GM12878 (cell line): Measurements from ENCODE around the gene ZNF512B. TPM values are rescaled to one million over a fixed set of nuclear protein-coding genes. Genes with fewer than 3 reads are reported as not detected.

ENCODE experiments used
- ATAC-seq: fragments of 200-7000 bp; cut with Tn5 transposase; 3 replicates; pipeline ENCODE4 v1.9.1; 2020; ENCODE audit warnings: mild to moderate bottlenecking, moderate library complexity
- BruUV-seq: library from RNA; stranded (reverse); fragments of 400-500 nt; replicated peaks from 2 replicates; lab custom pipeline; 2021; lab: Mats Ljungman, UMichigan
- CTCF ChIA-PET: fragments of 300-600 bp; sonication (Branson Sonifier 250); formaldehyde crosslinking; extraction: SDS; loops from one replicate; lab custom pipeline; 2021; ENCODE audit warnings: inconsistent platforms; lab: Yijun Ruan, JAX
- POLR2A ChIA-PET: fragments of 350-600 bp; formaldehyde crosslinking; extraction: SDS; loops from one replicate; lab custom pipeline; 2021; ENCODE audit warnings: inconsistent platforms; lab: Charles Lee
- RAD21 ChIA-PET: fragments of 300-600 bp; sonication (Branson Sonifier 250); formaldehyde crosslinking; loops from one replicate; lab custom pipeline; 2023; ENCODE audit warnings: antibody characterized with exemption; ENCODE audit not compliant: unreplicated experiment; lab: Charles Lee
- SMC1A ChIA-PET: fragments of 300-600 bp; sonication (Branson Sonifier 250); formaldehyde crosslinking; loops from one replicate; lab custom pipeline; 2023; ENCODE audit not compliant: unreplicated experiment, uncharacterized antibody; lab: Charles Lee
- DNase-seq: peaks from one replicate; pipeline ENCODE4 v3.0.0-alpha.2; 2011; ENCODE audit warnings: low read depth, low spot score
- FAIRE-seq: peaks from 3 replicates; lab custom pipeline; 2011; peaks lifted over from hg19 to GRCh38; lab: Jason Lieb, UNC
- H2AFZ ChIP-seq: 2 replicates; pipeline ENCODE4 v1.6.0; 2011; ENCODE audit warnings: low read depth, low read length, control low read depth; ENCODE audit not compliant: control insufficient read depth
- H3K27ac ChIP-seq: 2 replicates; pipeline ENCODE4 v1.5.1; 2011; ENCODE audit warnings: control low read depth; ENCODE audit not compliant: control insufficient read depth, insufficient read depth
- H3K27me3 ChIP-seq, 2 experiments: replicated peaks in 1 of 2; 2 replicates each; pipeline versions ENCODE4 v1.6.0 to v1.6.1; 2011; ENCODE audit warnings: low read length in 1 of 2; ENCODE audit not compliant: control insufficient read depth in 2 of 2, insufficient read depth in 2 of 2
- H3K36me3 ChIP-seq, 2 experiments: 2 replicates each; pipeline ENCODE4 v1.5.1; 2011; ENCODE audit warnings: low read length in 1 of 2; ENCODE audit not compliant: control insufficient read depth in 2 of 2, insufficient read depth in 2 of 2
- H3K4me1 ChIP-seq: 2 replicates; pipeline ENCODE4 v1.6.1; 2011; ENCODE audit warnings: mild to moderate bottlenecking, low read length, moderate library complexity, mixed read lengths; ENCODE audit not compliant: control insufficient read depth, insufficient read depth
- H3K4me2 ChIP-seq: 2 replicates; pipeline ENCODE4 v1.6.0; 2011; ENCODE audit warnings: control low read depth; ENCODE audit not compliant: control insufficient read depth, insufficient read depth
- H3K4me3 ChIP-seq: fragments of 200-600 bp; sonication (generic); 2 replicates; pipeline ENCODE4 v1.5.1; 2016
- H3K79me2 ChIP-seq: 2 replicates; pipeline ENCODE4 v1.6.0; 2011; ENCODE audit warnings: low read length; ENCODE audit not compliant: control insufficient read depth, insufficient read depth
- H3K9ac ChIP-seq: 2 replicates; pipeline ENCODE4 v1.8.0; 2011; ENCODE audit warnings: low read length, control low read depth, mixed read lengths; ENCODE audit not compliant: control insufficient read depth, insufficient read depth
- H3K9me3 ChIP-seq: replicated peaks from 3 replicates; pipeline ENCODE4 v1.5.1; 2011; ENCODE audit warnings: mild to moderate bottlenecking, low read length; ENCODE audit not compliant: control insufficient read depth, insufficient read depth
- H4K20me1 ChIP-seq: 2 replicates; pipeline ENCODE4 v1.6.0; 2011; ENCODE audit not compliant: control insufficient read depth, insufficient read depth
- BHLHE40 ChIP-seq, 2 experiments: fragments of 450-650 bp in 1 of 2; IDR thresholded peaks; 2 replicates each; pipeline ENCODE4 v1.6.1; 2011 to 2017; ENCODE audit warnings: low read depth in 2 of 2, borderline replicate concordance in 1 of 2, improper control_type of control experiment in 1 of 2, low read length in 1 of 2, mild to moderate bottlenecking in 1 of 2
- FOS ChIP-seq: IDR thresholded peaks from 3 replicates; pipeline ENCODE4 v1.6.1; 2011; ENCODE audit warnings: borderline replicate concordance; ENCODE audit not compliant: insufficient read length; ENCODE audit errors: extremely low read depth
- MEF2A ChIP-seq: IDR thresholded peaks from 2 replicates; pipeline ENCODE4 v1.6.1; 2011; ENCODE audit warnings: low read depth, mild to moderate bottlenecking, low read length, moderate library complexity; ENCODE audit not compliant: insufficient read depth
- MXI1 ChIP-seq: fragments of 150-350 bp; IDR thresholded peaks from 2 replicates; pipeline ENCODE4 v1.6.1; 2011; ENCODE audit warnings: low read depth, mild to moderate bottlenecking, inconsistent platforms, low read length, improper control_type of control experiment
- NR2C1 ChIP-seq: fragments of 450-650 bp; IDR thresholded peaks from 2 replicates; pipeline ENCODE4 v1.6.1; 2017; ENCODE audit warnings: antibody characterized with exemption, mild to moderate bottlenecking, moderate library complexity
- POLR2AphosphoS5 ChIP-seq: IDR thresholded peaks from 2 replicates; pipeline ENCODE4 v1.6.1; 2011; ENCODE audit warnings: mild to moderate bottlenecking, low read length, inconsistent platforms
- SMAD5 ChIP-seq: IDR thresholded peaks from 2 replicates; pipeline ENCODE4 v1.6.1; 2016; ENCODE audit warnings: antibody characterized with exemption, low read depth
- SRF ChIP-seq, 2 experiments: IDR thresholded peaks; 2 replicates each; pipeline ENCODE4 v1.6.1; 2011; ENCODE audit warnings: low read depth in 2 of 2, low read length in 2 of 2, mild to moderate bottlenecking in 1 of 2, moderate library complexity in 1 of 2
- ZNF622 ChIP-seq: fragments of 450-650 bp; IDR thresholded peaks from 2 replicates; pipeline ENCODE4 v1.6.1; 2017; ENCODE audit warnings: mild to moderate bottlenecking, inconsistent platforms
- WGBS: methylation state at CpG from one replicate; pipeline ENCODE4 v1.1.6; 2016; ENCODE audit warnings: low lambda C conversion rate; ENCODE audit not compliant: insufficient replicate concordance, insufficient coverage; ENCODE audit errors: missing lambda C conversion rate; 5-methylcytosine and 5-hydroxymethylcytosine counted together
- in situ Hi-C: fragments of 300-500 bp; cut with MboI; formaldehyde crosslinking; loops from 9 replicates; pipeline ENCODE4 v1.14.3; 2018; ENCODE audit warnings: mixed read lengths
- intact Hi-C: fragments of 100-400 bp; cut with micrococcal nuclease; formaldehyde crosslinking; loops from one replicate; pipeline ENCODE4 v1.14.2; 2022; ENCODE audit not compliant: unreplicated experiment
- polyA plus RNA-seq, 11 experiments: library from polyadenylated mRNA; depleted of rRNA in 4 of 11; unstranded in 6 of 11; stranded (reverse) in 5 of 11; fragments of >200 nt; fragmentation: Nextera tagmentation in 4 of 11; fragmentation: Illumina TruSeq in 1 of 11; extraction: Ambion mirVana in 4 of 11; extraction: Trizol in 1 of 11; gene quantifications; 1 replicate in 1 of 11; 2 replicates in 10 of 11; pipeline versions ENCODE4 v1.2.1 to v1.2.3, GENCODE V29; 2011 to 2016; ENCODE audit warnings: inconsistent platforms in 2 of 11, missing spikeins in 2 of 11, low read depth in 1 of 11
- total RNA-seq, 4 experiments: library from RNA; depleted of rRNA in 3 of 4; stranded (reverse); fragments of >200 nt in 3 of 4; fragmentation: Illumina TruSeq in 1 of 4; extraction: Trizol in 1 of 4; gene quantifications; 2 replicates each; pipeline versions ENCODE4 v1.2.1 to v1.2.3, GENCODE V29; 2013 to 2021
- TF ChIP-seq, protein P1 (sequence below): fragments of 450-650 bp; IDR thresholded peaks from 2 replicates; pipeline ENCODE4 v1.6.1; 2018; ENCODE audit warnings: mild to moderate bottlenecking, low read depth, moderate library complexity; ENCODE audit not compliant: partially characterized antibody

ZNF512B gene
- total and polyA plus RNA-seq, 10 of the 15 experiments (the other 5 are each of a cell fraction or from before 2014, with no cell fraction given): 0.06 to 23.9 (median 4.0) TPM

DNA sequence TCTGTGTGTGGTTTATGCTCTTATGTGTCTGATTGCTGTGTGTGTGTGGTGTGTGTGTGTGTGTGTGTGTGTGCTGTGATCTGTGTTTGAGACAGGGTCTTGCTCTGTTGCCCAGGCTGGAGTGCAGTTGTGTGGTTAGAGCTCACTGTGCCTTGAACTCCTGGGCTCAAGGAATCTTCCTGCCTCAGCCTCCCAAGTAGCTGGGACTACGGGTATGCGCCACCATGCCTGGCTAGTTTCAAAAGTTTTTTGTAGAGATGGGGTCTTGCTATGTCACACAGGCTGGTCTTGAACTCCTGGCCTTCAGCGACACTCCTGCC, 3.4 kb upstream of the ZNF512B start:
- Histone ChIP-seq H3K79me2 (peaks cover 24% of the 10 kb centered on the region), H3K27me3 (no peaks in the 10 kb centered on the region), H2AFZ (no peak overlapping the region), H3K4me1 (peaks cover 22% of the 10 kb centered on the region), H3K27ac (no peak overlapping the region), H3K9me3 (no peaks in the 10 kb centered on the region), H3K4me2 (no peak overlapping the region), H4K20me1 (no peaks in the 10 kb centered on the region), H3K9ac (no peak overlapping the region), H3K36me3 (peaks cover 8 to 15% of the 10 kb centered on the region in 2 experiments; a peak in 3 of 4 replicates), H3K4me3 (no peak overlapping the region)
- POLR2A ChIA-PET: no interaction called here
- intact Hi-C loops (loop anchor here (2.0 to 5.0 kb wide), 2 partner anchors 16 to 436 kb away; partner anchors contain the start of genes PTK6 and UCKL1), in situ Hi-C loops (no loop called here)
- CTCF ChIA-PET: interaction anchor here (0.6 to 3.2 kb wide), 7 partner anchors 10 to 434 kb away, joined by 3 to 12 read pairs (median 4); partner anchors contain the start of genes TPD52L2 and UCKL1
- ATAC-seq (no peak), DNase-seq (no peak), FAIRE-seq (no peak)
- RAD21 ChIA-PET: interaction anchor here (0.7 to 1.8 kb wide), 5 partner anchors 16 to 436 kb away, joined by 3 to 8 read pairs (median 5); partner anchors contain the start of genes PTK6 and TPD52L2
- TF ChIP-seq MXI1 (no peak), POLR2AphosphoS5 (0 out of 2 replicates have a peak, but pooled peaks have one; percentile 2), MEF2A (no peak), NR2C1 (no peak), ZNF622 (no peak), BHLHE40 (IDR thresholded peaks at IDR 0.05; ENCODE audit: borderline replicate concordance in 1 of 2, low read depth in 2 of 2, low read length in 1 of 2) (no peak), SRF (IDR thresholded peaks at IDR 0.05; ENCODE audit: low read depth in 2 of 2, low read length in 2 of 2) (no peak), FOS (no peak), SMAD5 (0 out of 2 replicates have a peak, but pooled peaks have one; percentile 40)
- TF ChIP-seq, protein P1, sequence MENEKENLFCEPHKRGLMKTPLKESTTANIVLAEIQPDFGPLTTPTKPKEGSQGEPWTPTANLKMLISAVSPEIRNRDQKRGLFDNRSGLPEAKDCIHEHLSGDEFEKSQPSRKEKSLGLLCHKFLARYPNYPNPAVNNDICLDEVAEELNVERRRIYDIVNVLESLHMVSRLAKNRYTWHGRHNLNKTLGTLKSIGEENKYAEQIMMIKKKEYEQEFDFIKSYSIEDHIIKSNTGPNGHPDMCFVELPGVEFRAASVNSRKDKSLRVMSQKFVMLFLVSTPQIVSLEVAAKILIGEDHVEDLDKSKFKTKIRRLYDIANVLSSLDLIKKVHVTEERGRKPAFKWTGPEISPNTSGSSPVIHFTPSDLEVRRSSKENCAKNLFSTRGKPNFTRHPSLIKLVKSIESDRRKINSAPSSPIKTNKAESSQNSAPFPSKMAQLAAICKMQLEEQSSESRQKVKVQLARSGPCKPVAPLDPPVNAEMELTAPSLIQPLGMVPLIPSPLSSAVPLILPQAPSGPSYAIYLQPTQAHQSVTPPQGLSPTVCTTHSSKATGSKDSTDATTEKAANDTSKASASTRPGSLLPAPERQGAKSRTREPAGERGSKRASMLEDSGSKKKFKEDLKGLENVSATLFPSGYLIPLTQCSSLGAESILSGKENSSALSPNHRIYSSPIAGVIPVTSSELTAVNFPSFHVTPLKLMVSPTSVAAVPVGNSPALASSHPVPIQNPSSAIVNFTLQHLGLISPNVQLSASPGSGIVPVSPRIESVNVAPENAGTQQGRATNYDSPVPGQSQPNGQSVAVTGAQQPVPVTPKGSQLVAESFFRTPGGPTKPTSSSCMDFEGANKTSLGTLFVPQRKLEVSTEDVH: no peak
- no TSS peak for BruUV-seq
- 98% methylated on average over 3 of the region's 3 CpGs for WGBS
- SMC1A ChIA-PET: interaction anchor here (0.9 to 2.0 kb wide), 3 partner anchors 17 to 436 kb away, joined by 3 to 7 read pairs (median 3); partner anchors contain the start of genes PTK6 and UCKL1
